Panc1 (cell line): ENCODE data around the gene ICE2.

Experiments used
- CTCF ChIP-seq: fragments of 450-650 bp; IDR thresholded peaks from 2 replicates; pipeline ENCODE4 v1.5.1; 2017; ENCODE audit warnings: mild to moderate bottlenecking
- POLR2AphosphoS5 ChIP-seq: IDR thresholded peaks from 2 replicates; pipeline ENCODE4 v1.6.1; 2012; ENCODE audit warnings: mild to moderate bottlenecking, low read depth, low read length, moderate library complexity

- TF ChIP-seq CTCF (no peak), POLR2AphosphoS5 (no peak)
Measured at GRCh38 chr15:60483042-60483441, 4.1 kb upstream of the ICE2 start.
